Stimulated activated CD4-positive, alpha-beta T cell treated with anti-CD3 and anti-CD28 coated beads, Interleukin-1b, Interleukin-23, amount 100 ng/mL, for 48 hours (primary cell): Measurements from ENCODE around the gene ZCCHC14.

ENCODE experiments used
- DNase-seq: peaks from one replicate; pipeline ENCODE4 v3.0.0-alpha.2; 2020

ZCCHC14 gene

GRCh38 chr16:87451563-87452210 is 41.1 kb downstream of the ZCCHC14 start:
- no peak for DNase-seq

- DNase-seq: no peak
These were observed 44.0 kb downstream of the ZCCHC14 start for GRCh38 chr16:87448866-87449265.

- no peak for DNase-seq
These were observed 45.5 kb downstream of the ZCCHC14 start for GRCh38 chr16:87447323-87447722.

GRCh38 chr16:87446479-87446878 is 46.3 kb downstream of the ZCCHC14 start:
- no peak for DNase-seq

- no peak for DNase-seq
These were observed 47.3 kb downstream of the ZCCHC14 start for GRCh38 chr16:87445486-87445885.

- DNase-seq: no peak
These were observed 48.9 kb downstream of the ZCCHC14 start for GRCh38 chr16:87443964-87444363.

- DNase-seq: no peak
These were observed 49.8 kb downstream of the ZCCHC14 start for GRCh38 chr16:87443016-87443415.

- no peak for DNase-seq
These were observed 50.2 kb downstream of the ZCCHC14 start for GRCh38 chr16:87442581-87442966.

- no peak for DNase-seq
These were observed 50.8 kb downstream of the ZCCHC14 start for GRCh38 chr16:87441886-87442580.

GRCh38 chr16:87439926-87440325 is 52.9 kb downstream of the ZCCHC14 start:
- no peak for DNase-seq

GRCh38 chr16:87438611-87438985 is 54.2 kb downstream of the ZCCHC14 start:
- DNase-seq: no peak

GRCh38 chr16:87437911-87438610 is 54.8 kb downstream of the ZCCHC14 start:
- DNase-seq: no peak

- DNase-seq: no peak
These were observed 55.5 kb downstream of the ZCCHC14 start for GRCh38 chr16:87437327-87437726.

GRCh38 chr16:87436225-87437172 is 56.3 kb downstream of the ZCCHC14 start:
- peak; percentile 57 for DNase-seq

- DNase-seq: no peak
These were observed 57.2 kb downstream of the ZCCHC14 start for GRCh38 chr16:87435372-87436224.

- DNase-seq: no peak
These were observed 58.6 kb downstream of the ZCCHC14 start for GRCh38 chr16:87434146-87434667.

GRCh38 chr16:87432330-87432915 is 60.4 kb downstream of the ZCCHC14 start:
- DNase-seq: no peak

- no peak for DNase-seq
These were observed 60.9 kb downstream of the ZCCHC14 start for GRCh38 chr16:87431926-87432325.

GRCh38 chr16:87426423-87427215 is 66.2 kb downstream of the ZCCHC14 start:
- no peak for DNase-seq

GRCh38 chr16:87425941-87426340 is 66.9 kb downstream of the ZCCHC14 start:
- no peak for DNase-seq
